GM12878 (cell line): ENCODE data around the gene AKR1B1. TPM values are rescaled to one million over a fixed set of nuclear protein-coding genes. Genes with fewer than 3 reads are reported as not detected.

ENCODE experiments used
- ATAC-seq: fragments of 200-7000 bp; cut with Tn5 transposase; 3 replicates; pipeline ENCODE4 v1.9.1; 2020; ENCODE audit warnings: mild to moderate bottlenecking, moderate library complexity
- BruUV-seq: library from RNA; stranded (reverse); fragments of 400-500 nt; replicated peaks from 2 replicates; lab custom pipeline; 2021; lab: Mats Ljungman, UMichigan
- CTCF ChIA-PET: fragments of 300-600 bp; sonication (Branson Sonifier 250); formaldehyde crosslinking; extraction: SDS; loops from one replicate; lab custom pipeline; 2021; ENCODE audit warnings: inconsistent platforms; lab: Yijun Ruan, JAX
- POLR2A ChIA-PET: fragments of 350-600 bp; formaldehyde crosslinking; extraction: SDS; loops from one replicate; lab custom pipeline; 2021; ENCODE audit warnings: inconsistent platforms; lab: Charles Lee
- RAD21 ChIA-PET: fragments of 300-600 bp; sonication (Branson Sonifier 250); formaldehyde crosslinking; loops from one replicate; lab custom pipeline; 2023; ENCODE audit warnings: antibody characterized with exemption; ENCODE audit not compliant: unreplicated experiment; lab: Charles Lee
- SMC1A ChIA-PET: fragments of 300-600 bp; sonication (Branson Sonifier 250); formaldehyde crosslinking; loops from one replicate; lab custom pipeline; 2023; ENCODE audit not compliant: unreplicated experiment, uncharacterized antibody; lab: Charles Lee
- DNase-seq: peaks from one replicate; pipeline ENCODE4 v3.0.0-alpha.2; 2011; ENCODE audit warnings: low read depth, low spot score
- FAIRE-seq: peaks from 3 replicates; lab custom pipeline; 2011; peaks lifted over from hg19 to GRCh38; lab: Jason Lieb, UNC
- H2AFZ ChIP-seq: 2 replicates; pipeline ENCODE4 v1.6.0; 2011; ENCODE audit warnings: low read depth, low read length, control low read depth; ENCODE audit not compliant: control insufficient read depth
- H3K27ac ChIP-seq: 2 replicates; pipeline ENCODE4 v1.5.1; 2011; ENCODE audit warnings: control low read depth; ENCODE audit not compliant: control insufficient read depth, insufficient read depth
- H3K27me3 ChIP-seq, 2 experiments: replicated peaks in 1 of 2; 2 replicates each; pipeline versions ENCODE4 v1.6.0 to v1.6.1; 2011; ENCODE audit warnings: low read length in 1 of 2; ENCODE audit not compliant: control insufficient read depth in 2 of 2, insufficient read depth in 2 of 2
- H3K36me3 ChIP-seq, 2 experiments: 2 replicates each; pipeline ENCODE4 v1.5.1; 2011; ENCODE audit warnings: low read length in 1 of 2; ENCODE audit not compliant: control insufficient read depth in 2 of 2, insufficient read depth in 2 of 2
- H3K4me1 ChIP-seq: 2 replicates; pipeline ENCODE4 v1.6.1; 2011; ENCODE audit warnings: mild to moderate bottlenecking, low read length, moderate library complexity, mixed read lengths; ENCODE audit not compliant: control insufficient read depth, insufficient read depth
- H3K4me2 ChIP-seq: 2 replicates; pipeline ENCODE4 v1.6.0; 2011; ENCODE audit warnings: control low read depth; ENCODE audit not compliant: control insufficient read depth, insufficient read depth
- H3K4me3 ChIP-seq: fragments of 200-600 bp; sonication (generic); 2 replicates; pipeline ENCODE4 v1.5.1; 2016
- H3K79me2 ChIP-seq: 2 replicates; pipeline ENCODE4 v1.6.0; 2011; ENCODE audit warnings: low read length; ENCODE audit not compliant: control insufficient read depth, insufficient read depth
- H3K9ac ChIP-seq: 2 replicates; pipeline ENCODE4 v1.8.0; 2011; ENCODE audit warnings: low read length, control low read depth, mixed read lengths; ENCODE audit not compliant: control insufficient read depth, insufficient read depth
- H3K9me3 ChIP-seq: replicated peaks from 3 replicates; pipeline ENCODE4 v1.5.1; 2011; ENCODE audit warnings: mild to moderate bottlenecking, low read length; ENCODE audit not compliant: control insufficient read depth, insufficient read depth
- H4K20me1 ChIP-seq: 2 replicates; pipeline ENCODE4 v1.6.0; 2011; ENCODE audit not compliant: control insufficient read depth, insufficient read depth
- BRCA1 ChIP-seq: IDR thresholded peaks from 2 replicates; pipeline ENCODE4 v1.6.1; 2011; ENCODE audit warnings: low read depth, low read length, improper control_type of control experiment
- CHD2 ChIP-seq: IDR thresholded peaks from 2 replicates; pipeline ENCODE4 v1.6.1; 2011; ENCODE audit warnings: low read depth, low read length, improper control_type of control experiment, borderline replicate concordance
- CHD4 ChIP-seq: fragments of 200-600 bp; sonication (generic); IDR thresholded peaks from 2 replicates; pipeline ENCODE4 v1.6.1; 2016; ENCODE audit warnings: mild to moderate bottlenecking
- ETV6 ChIP-seq, 2 experiments: fragments of 450-650 bp in 1 of 2; IDR thresholded peaks in 1 of 2; conservative IDR thresholded peaks in 1 of 2; 2 replicates each; pipeline ENCODE4 v1.6.1; 2014; ENCODE audit warnings: antibody characterized with exemption in 1 of 2, borderline replicate concordance in 1 of 2, low read depth in 1 of 2, mild to moderate bottlenecking in 1 of 2, moderate library complexity in 1 of 2
- HCFC1 ChIP-seq: fragments of 150-350 bp; IDR thresholded peaks from 2 replicates; pipeline ENCODE4 v1.6.1; 2014; ENCODE audit warnings: low read length
- IKZF2 ChIP-seq, 2 experiments: fragments of 450-650 bp; IDR thresholded peaks; 2 replicates each; pipeline ENCODE4 v1.6.1; 2017; ENCODE audit warnings: mild to moderate bottlenecking in 2 of 2, moderate library complexity in 2 of 2
- SUZ12 ChIP-seq: fragments of 200-600 bp; sonication (generic); IDR thresholded peaks from one replicate; pipeline ENCODE4 v1.6.1; 2018; ENCODE audit warnings: antibody characterized with exemption, mild to moderate bottlenecking; ENCODE audit not compliant: unreplicated experiment
- YBX1 ChIP-seq: fragments of 450-650 bp; IDR thresholded peaks from 2 replicates; pipeline ENCODE4 v1.6.1; 2016; ENCODE audit warnings: antibody characterized with exemption
- ZNF592 ChIP-seq: fragments of 450-650 bp; IDR thresholded peaks from 2 replicates; pipeline ENCODE4 v1.6.1; 2017; ENCODE audit warnings: mild to moderate bottlenecking, moderate library complexity
- ZZZ3 ChIP-seq: IDR thresholded peaks from 2 replicates; pipeline ENCODE4 v1.6.1; 2011; ENCODE audit warnings: low read depth; ENCODE audit not compliant: control insufficient read depth, insufficient read length
- WGBS: methylation state at CpG from one replicate; pipeline ENCODE4 v1.1.6; 2016; ENCODE audit warnings: low lambda C conversion rate; ENCODE audit not compliant: insufficient replicate concordance, insufficient coverage; ENCODE audit errors: missing lambda C conversion rate; 5-methylcytosine and 5-hydroxymethylcytosine counted together
- in situ Hi-C: fragments of 300-500 bp; cut with MboI; formaldehyde crosslinking; loops from 9 replicates; pipeline ENCODE4 v1.14.3; 2018; ENCODE audit warnings: mixed read lengths
- intact Hi-C: fragments of 100-400 bp; cut with micrococcal nuclease; formaldehyde crosslinking; loops from one replicate; pipeline ENCODE4 v1.14.2; 2022; ENCODE audit not compliant: unreplicated experiment
- polyA plus RNA-seq, 11 experiments: library from polyadenylated mRNA; depleted of rRNA in 4 of 11; unstranded in 6 of 11; stranded (reverse) in 5 of 11; fragments of >200 nt; fragmentation: Nextera tagmentation in 4 of 11; fragmentation: Illumina TruSeq in 1 of 11; extraction: Ambion mirVana in 4 of 11; extraction: Trizol in 1 of 11; gene quantifications; 1 replicate in 1 of 11; 2 replicates in 10 of 11; pipeline versions ENCODE4 v1.2.1 to v1.2.3, GENCODE V29; 2011 to 2016; ENCODE audit warnings: inconsistent platforms in 2 of 11, missing spikeins in 2 of 11, low read depth in 1 of 11
- total RNA-seq, 4 experiments: library from RNA; depleted of rRNA in 3 of 4; stranded (reverse); fragments of >200 nt in 3 of 4; fragmentation: Illumina TruSeq in 1 of 4; extraction: Trizol in 1 of 4; gene quantifications; 2 replicates each; pipeline versions ENCODE4 v1.2.1 to v1.2.3, GENCODE V29; 2013 to 2021
- TF ChIP-seq, protein P1 (sequence below): fragments of 450-650 bp; formaldehyde crosslinking; IDR thresholded peaks from 2 replicates; pipeline ENCODE4 v1.5.0; 2022; ENCODE audit warnings: mild to moderate bottlenecking, missing genetic modification characterization

The AKR1B1 gene
- total and polyA plus RNA-seq, 10 of the 15 experiments (the other 5 are each of a cell fraction or from before 2014, with no cell fraction given): 40.4 to 252 (median 156) TPM

GRCh38 chr7:134481167-134481566, 22.3 kb upstream of the AKR1B1 start (continued):
- TF ChIP-seq ETV6 (conservative IDR thresholded peaks at IDR 0.05 in 1 of 2, IDR thresholded peaks at IDR 0.05 in 1 of 2; ENCODE audit: borderline replicate concordance in 1 of 2, low read depth in 1 of 2): no peak
- no peak for TF ChIP-seq HCFC1
- no peak for TF ChIP-seq YBX1
- TF ChIP-seq ZNF592: no peak
- no peak for TF ChIP-seq IKZF2 (IDR thresholded peaks at IDR 0.05)
- TF ChIP-seq BRCA1: no peak
- TF ChIP-seq CHD4: no peak

DNA sequence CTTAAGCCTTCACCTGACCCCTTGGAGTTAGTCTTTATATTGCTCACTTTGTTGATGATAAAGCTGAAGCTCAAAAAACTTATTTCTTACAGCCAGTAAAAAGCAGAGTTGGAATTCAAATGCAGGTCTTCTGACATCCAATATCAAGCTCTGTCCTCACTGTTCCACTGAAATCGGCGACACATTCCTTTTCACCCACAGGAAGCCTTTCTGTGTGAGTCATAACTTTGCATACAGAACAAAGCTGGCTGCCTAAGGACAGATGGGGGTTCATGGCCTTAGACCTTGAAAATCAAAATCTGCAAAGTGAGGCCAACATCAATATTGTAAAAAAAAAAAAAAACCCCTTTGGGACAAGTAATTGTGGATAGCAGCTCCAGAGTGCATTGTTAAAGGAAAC, 21.8 kb upstream of the AKR1B1 start:
- no peaks in the 10 kb centered on the region for H3K36me3 ChIP-seq
- H2AFZ ChIP-seq: no peak overlapping the region
- no peaks in the 10 kb centered on the region for H3K4me1 ChIP-seq
- no peak for ATAC-seq
- no peak overlapping the region for H3K27ac ChIP-seq
- ChIA-PET SMC1A (interaction anchor here (1.3 to 1.7 kb wide), 3 partner anchors 11 to 48 kb away, joined by 3 to 8 read pairs (median 6); no protein-coding TSS in a partner anchor), RAD21 (no interaction called here), POLR2A (interaction anchor here (0.7 kb wide), 1 partner anchor 555 kb away, joined by 3 read pairs; no protein-coding TSS in a partner anchor), CTCF (interaction anchor here (0.7 to 2.1 kb wide), 7 partner anchors 30 to 161 kb away, joined by 3 to 14 read pairs (median 4); no protein-coding TSS in a partner anchor)
- WGBS: 23% methylated on average over 2 of the region's 2 CpGs
- BruUV-seq: no TSS peak
- no peak overlapping the region for H3K4me2 ChIP-seq
- in situ Hi-C loops: no loop called here
- H3K4me3 ChIP-seq: no peak overlapping the region
- H4K20me1 ChIP-seq: no peaks in the 10 kb centered on the region
- no peaks in the 10 kb centered on the region for H3K9me3 ChIP-seq
- DNase-seq: no peak
- no peaks in the 10 kb centered on the region for H3K27me3 ChIP-seq
- H3K79me2 ChIP-seq: no peaks in the 10 kb centered on the region
- intact Hi-C loops: no loop called here
- H3K9ac ChIP-seq: no peak overlapping the region
- no peak for FAIRE-seq
- TF ChIP-seq, protein P1, sequence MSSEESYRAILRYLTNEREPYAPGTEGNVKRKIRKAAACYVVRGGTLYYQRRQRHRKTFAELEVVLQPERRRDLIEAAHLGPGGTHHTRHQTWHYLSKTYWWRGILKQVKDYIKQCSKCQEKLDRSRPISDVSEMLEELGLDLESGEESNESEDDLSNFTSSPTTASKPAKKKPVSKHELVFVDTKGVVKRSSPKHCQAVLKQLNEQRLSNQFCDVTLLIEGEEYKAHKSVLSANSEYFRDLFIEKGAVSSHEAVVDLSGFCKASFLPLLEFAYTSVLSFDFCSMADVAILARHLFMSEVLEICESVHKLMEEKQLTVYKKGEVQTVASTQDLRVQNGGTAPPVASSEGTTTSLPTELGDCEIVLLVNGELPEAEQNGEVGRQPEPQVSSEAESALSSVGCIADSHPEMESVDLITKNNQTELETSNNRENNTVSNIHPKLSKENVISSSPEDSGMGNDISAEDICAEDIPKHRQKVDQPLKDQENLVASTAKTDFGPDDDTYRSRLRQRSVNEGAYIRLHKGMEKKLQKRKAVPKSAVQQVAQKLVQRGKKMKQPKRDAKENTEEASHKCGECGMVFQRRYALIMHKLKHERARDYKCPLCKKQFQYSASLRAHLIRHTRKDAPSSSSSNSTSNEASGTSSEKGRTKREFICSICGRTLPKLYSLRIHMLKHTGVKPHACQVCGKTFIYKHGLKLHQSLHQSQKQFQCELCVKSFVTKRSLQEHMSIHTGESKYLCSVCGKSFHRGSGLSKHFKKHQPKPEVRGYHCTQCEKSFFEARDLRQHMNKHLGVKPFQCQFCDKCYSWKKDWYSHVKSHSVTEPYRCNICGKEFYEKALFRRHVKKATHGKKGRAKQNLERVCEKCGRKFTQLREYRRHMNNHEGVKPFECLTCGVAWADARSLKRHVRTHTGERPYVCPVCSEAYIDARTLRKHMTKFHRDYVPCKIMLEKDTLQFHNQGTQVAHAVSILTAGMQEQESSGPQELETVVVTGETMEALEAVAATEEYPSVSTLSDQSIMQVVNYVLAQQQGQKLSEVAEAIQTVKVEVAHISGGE (CRISPR knock-in tag): no peak
- TF ChIP-seq BRCA1 (no peak), ZZZ3 (no peak), SUZ12 (no peak), CHD2 (no peak)
